ENCODE data around the gene GALNT2. TPM values are rescaled to one million over a fixed set of nuclear protein-coding genes. Genes with fewer than 3 reads are reported as not detected.

GALNT2 gene
- total RNA-seq, result 62.8 TPM

- DNase-seq (ENCODE audit: low spot score in 2 of 2), result peak; percentile 97 to 98
- no peak for FAIRE-seq
These were observed at the start of gene GALNT2 for GRCh38 chr1:230066466-230067404. Gene GALNT2, plus strand, starts transcription at chr1:230067238. Its CDS starts 43 bp downstream, at chr1:230067281.

GRCh38 chr1:230020451-230020850, 46.6 kb upstream of the GALNT2 start:
- no peak for DNase-seq (ENCODE audit: low spot score in 2 of 2)
- no peak for FAIRE-seq

- no peak for DNase-seq (ENCODE audit: low spot score in 2 of 2)
- no peak for FAIRE-seq
These were observed 44.2 kb upstream of the GALNT2 start for GRCh38 chr1:230022666-230023380.

GRCh38 chr1:230025686-230026085, 41.4 kb upstream of the GALNT2 start:
- DNase-seq (ENCODE audit: low spot score in 2 of 2), result no peak

GRCh38 chr1:230026139-230026538, 40.9 kb upstream of the GALNT2 start:
- DNase-seq (ENCODE audit: low spot score in 2 of 2) (no peak), FAIRE-seq (no peak)

More at GRCh38 chr1:230025686-230026085, 41.4 kb upstream of the GALNT2 start:
- FAIRE-seq, result no peak

- FAIRE-seq, result no peak
- no peak for DNase-seq (ENCODE audit: low spot score in 2 of 2)
These were observed 40.5 kb upstream of the GALNT2 start for GRCh38 chr1:230026572-230026971.

GRCh38 chr1:230028602-230029223, 38.3 kb upstream of the GALNT2 start:
- no peak for FAIRE-seq

GRCh38 chr1:230029244-230029941, 37.6 kb upstream of the GALNT2 start:
- no peak for FAIRE-seq
- DNase-seq (ENCODE audit: low spot score in 2 of 2), result no peak

More at GRCh38 chr1:230028602-230029223, 38.3 kb upstream of the GALNT2 start:
- no peak for DNase-seq (ENCODE audit: low spot score in 2 of 2)

- DNase-seq (ENCODE audit: low spot score in 2 of 2) (no peak), FAIRE-seq (no peak)
These were observed 36.8 kb upstream of the GALNT2 start for GRCh38 chr1:230030122-230030821.

- no peak for FAIRE-seq
These were observed 35.9 kb upstream of the GALNT2 start for GRCh38 chr1:230031131-230031530.

GRCh38 chr1:230032516-230033281, 34.3 kb upstream of the GALNT2 start:
- DNase-seq (ENCODE audit: low spot score in 2 of 2) (no peak), FAIRE-seq (no peak)

More at GRCh38 chr1:230031131-230031530, 35.9 kb upstream of the GALNT2 start:
- no peak for DNase-seq (ENCODE audit: low spot score in 2 of 2)

GRCh38 chr1:230037261-230037660, 29.8 kb upstream of the GALNT2 start:
- FAIRE-seq (no peak), DNase-seq (ENCODE audit: low spot score in 2 of 2) (no peak)

GRCh38 chr1:230040440-230040839, 26.6 kb upstream of the GALNT2 start:
- DNase-seq (ENCODE audit: low spot score in 2 of 2) (no peak), FAIRE-seq (no peak)

- FAIRE-seq, result no peak
These were observed 24.0 kb upstream of the GALNT2 start for GRCh38 chr1:230043081-230043480.

GRCh38 chr1:230044729-230045128, 22.3 kb upstream of the GALNT2 start:
- DNase-seq (ENCODE audit: low spot score in 2 of 2), result no peak
- FAIRE-seq, result no peak

More at GRCh38 chr1:230043081-230043480, 24.0 kb upstream of the GALNT2 start:
- no peak for DNase-seq (ENCODE audit: low spot score in 2 of 2)

GRCh38 chr1:230047114-230047865, 19.7 kb upstream of the GALNT2 start:
- FAIRE-seq (no peak), DNase-seq (ENCODE audit: low spot score in 2 of 2) (no peak)

- FAIRE-seq, result no peak
- no peak for DNase-seq (ENCODE audit: low spot score in 2 of 2)
These were observed 18.7 kb upstream of the GALNT2 start for GRCh38 chr1:230048322-230048721.

GRCh38 chr1:230048922-230049321, 18.1 kb upstream of the GALNT2 start:
- no peak for DNase-seq (ENCODE audit: low spot score in 2 of 2)
- no peak for FAIRE-seq
